Stimulated activated CD4-positive, alpha-beta T cell treated with anti-CD3 and anti-CD28 coated beads, Interleukin-1b, Interleukin-23, amount 100 ng/mL, for 24 hours (primary cell): ENCODE results near the gene SLC45A1.

Source experiments
- DNase-seq, 4 experiments: peaks; one replicate each; pipeline ENCODE4 v3.0.0-alpha.2; 2020; ENCODE audit warnings: low read depth in 4 of 4, low spot score in 1 of 4

SLC45A1 gene

GRCh38 chr1:8382608-8383505 lies 64.9 kb downstream of the SLC45A1 start:
- DNase-seq, result no peak

- no peak for DNase-seq
These were observed 66.2 kb downstream of the SLC45A1 start for GRCh38 chr1:8384088-8384487.

- no peak for DNase-seq
These were observed 66.7 kb downstream of the SLC45A1 start for GRCh38 chr1:8384577-8384976.

- DNase-seq, result no peak
These were observed 68.3 kb downstream of the SLC45A1 start for GRCh38 chr1:8386247-8386646.

- no peak for DNase-seq
These were observed 71.0 kb downstream of the SLC45A1 start for GRCh38 chr1:8388732-8389562.

- no peak for DNase-seq
These were observed 72.1 kb downstream of the SLC45A1 start for GRCh38 chr1:8389958-8390535.

- no peak for DNase-seq
These were observed 72.8 kb downstream of the SLC45A1 start for GRCh38 chr1:8390707-8391106.

GRCh38 chr1:8392522-8392921 lies 74.6 kb downstream of the SLC45A1 start:
- no peak for DNase-seq
